HG03565 (cell line): ENCODE measurements around the gene RGS7.
"Not testable (repeated sequence)": the region's sequence is repeated elsewhere in the genome, so short reads cannot be mapped to it uniquely, and the experiment has no call there.

ENCODE experiments used
- ATAC-seq: cut with Tn5 transposase; IDR thresholded peaks from one replicate; pipeline ENCODE4 v1.9.1; 2021; ENCODE audit warnings: mild to moderate bottlenecking, moderate library complexity; ENCODE audit not compliant: unreplicated experiment

RGS7 gene

GRCh38 chr1:240999826-241000225, 357.2 kb downstream of the RGS7 start:
- ATAC-seq = no peak

- no peak for ATAC-seq
Observed at GRCh38 chr1:240998441-240999015, 358.5 kb downstream of the RGS7 start.

- no peak for ATAC-seq
Observed at GRCh38 chr1:240998024-240998423, 359.0 kb downstream of the RGS7 start.

- ATAC-seq = no peak
Observed at GRCh38 chr1:240993004-240993403, 364.0 kb downstream of the RGS7 start.

- ATAC-seq = no peak
Observed at GRCh38 chr1:240991230-240991629, 365.8 kb downstream of the RGS7 start.

- no peak for ATAC-seq
Observed at GRCh38 chr1:240987928-240988327, 369.1 kb downstream of the RGS7 start.

- no peak for ATAC-seq
Observed at GRCh38 chr1:240985081-240985480, 371.9 kb downstream of the RGS7 start.

- ATAC-seq = no peak
Observed at GRCh38 chr1:240980342-240980741, 376.7 kb downstream of the RGS7 start.

- no peak for ATAC-seq
Observed at GRCh38 chr1:240976685-240977084, 380.3 kb downstream of the RGS7 start.

GRCh38 chr1:240973875-240974274, 383.1 kb downstream of the RGS7 start:
- ATAC-seq = no peak

GRCh38 chr1:240972059-240972458, 384.9 kb downstream of the RGS7 start:
- not testable (repeated sequence) for ATAC-seq

GRCh38 chr1:240970253-240970652, 386.8 kb downstream of the RGS7 start:
- ATAC-seq = no peak

- ATAC-seq = no peak
Observed at GRCh38 chr1:240968864-240969263, 388.1 kb downstream of the RGS7 start.

- ATAC-seq = no peak
Observed at GRCh38 chr1:240967070-240967724, 389.8 kb downstream of the RGS7 start.

- no peak for ATAC-seq
Observed at GRCh38 chr1:240965581-240966091, 391.4 kb downstream of the RGS7 start.

GRCh38 chr1:240962086-240962485, 394.9 kb downstream of the RGS7 start:
- ATAC-seq = no peak

GRCh38 chr1:240956424-240956823, 400.6 kb downstream of the RGS7 start:
- ATAC-seq = no peak

- no peak for ATAC-seq
Observed at GRCh38 chr1:240956020-240956419, 401.0 kb downstream of the RGS7 start.

- ATAC-seq = no peak
Observed at GRCh38 chr1:240947438-240948224, 409.4 kb downstream of the RGS7 start.

- ATAC-seq = peak; percentile 75
Observed at GRCh38 chr1:240946926-240947325, 410.1 kb downstream of the RGS7 start.

- ATAC-seq = no peak
Observed at GRCh38 chr1:240942901-240943300, 414.1 kb downstream of the RGS7 start.
